DMS53 treated with DMSO at 0.1 percent for 48 hours (cell line): ENCODE results near the gene CCDC158.
A peak's percentile ranks its signal among the peaks of the same experiment; 100 is the strongest.
"Not testable (repeated sequence)": the region's sequence is repeated elsewhere in the genome, so short reads cannot be mapped to it uniquely, and the experiment has no call there.

Experiments
- DNase-seq: peaks from one replicate; lab custom pipeline; 2025; ENCODE audit not compliant: unreplicated experiment; lab: John Stamatoyannopoulos, UW

Gene CCDC158

DNA sequence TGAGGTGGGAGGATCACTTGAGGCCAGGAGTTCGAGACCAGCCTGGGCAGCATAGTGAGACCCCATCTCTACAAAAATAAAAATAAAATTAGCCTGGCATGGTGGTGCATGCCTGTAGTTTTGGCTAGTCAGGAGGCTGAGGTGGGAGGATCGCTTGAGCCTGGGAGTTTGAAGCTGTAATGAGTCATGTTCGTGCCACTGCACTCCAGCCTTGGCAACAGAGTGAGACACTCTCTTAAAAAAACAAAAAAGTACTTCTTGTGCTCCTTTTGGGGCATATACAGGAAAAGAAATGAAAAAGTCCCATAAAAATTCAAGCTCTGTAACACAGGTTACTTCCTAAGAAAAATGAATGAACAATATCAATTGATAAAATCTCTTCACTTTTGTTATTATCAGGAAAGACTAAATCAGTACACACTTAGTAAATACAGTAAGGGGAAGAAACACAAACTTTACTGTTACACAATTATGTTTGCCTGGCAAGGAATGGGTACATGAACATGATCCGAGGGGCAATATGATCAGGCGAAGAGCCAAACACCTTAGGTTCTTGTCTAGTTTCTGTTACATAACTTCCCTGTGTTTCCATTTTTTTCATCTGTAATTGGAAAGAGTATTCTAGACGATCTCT lies 46.9 kb downstream of the CCDC158 start:
- no peak for DNase-seq

DNA sequence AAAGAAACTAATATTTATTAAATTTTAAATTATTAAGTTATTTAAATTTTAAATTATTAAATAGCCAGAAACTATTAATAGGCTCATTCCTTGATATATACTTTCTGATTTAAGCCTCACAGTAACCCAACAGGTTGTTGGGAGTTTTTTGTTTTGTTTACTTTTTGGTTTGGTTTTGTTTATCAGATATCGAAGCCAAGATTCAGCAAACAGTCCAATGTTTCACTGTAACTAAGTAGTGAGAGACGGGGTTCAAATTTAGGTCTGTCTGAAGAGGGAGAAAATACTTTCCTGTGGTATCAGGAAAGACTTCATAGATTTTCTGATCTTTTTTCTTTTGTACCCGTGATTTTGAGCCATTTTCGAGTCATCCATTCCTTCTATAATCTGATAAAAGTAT lies 54.2 kb downstream of the CCDC158 start:
- DNase-seq: no peak

DNA sequence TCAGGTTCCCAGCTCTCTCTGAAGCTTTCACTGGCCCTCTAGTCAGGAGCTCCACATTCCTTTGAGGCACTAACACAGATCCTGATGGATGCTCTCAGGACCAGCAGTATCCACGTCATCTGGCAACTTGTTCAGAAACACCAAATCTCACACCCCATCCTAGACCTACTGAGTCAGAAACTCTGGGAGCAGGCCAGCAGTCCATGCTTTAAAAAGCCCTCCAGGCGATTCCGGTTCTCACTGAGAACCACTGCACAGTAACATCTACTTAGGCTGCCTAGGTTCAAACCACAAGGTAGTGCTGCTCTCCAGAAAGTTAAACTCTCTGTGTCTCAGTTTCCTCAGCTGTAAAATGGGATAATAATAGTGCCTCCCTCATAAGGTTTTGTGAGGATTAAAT lies 55.3 kb downstream of the CCDC158 start:
- no peak for DNase-seq

DNA sequence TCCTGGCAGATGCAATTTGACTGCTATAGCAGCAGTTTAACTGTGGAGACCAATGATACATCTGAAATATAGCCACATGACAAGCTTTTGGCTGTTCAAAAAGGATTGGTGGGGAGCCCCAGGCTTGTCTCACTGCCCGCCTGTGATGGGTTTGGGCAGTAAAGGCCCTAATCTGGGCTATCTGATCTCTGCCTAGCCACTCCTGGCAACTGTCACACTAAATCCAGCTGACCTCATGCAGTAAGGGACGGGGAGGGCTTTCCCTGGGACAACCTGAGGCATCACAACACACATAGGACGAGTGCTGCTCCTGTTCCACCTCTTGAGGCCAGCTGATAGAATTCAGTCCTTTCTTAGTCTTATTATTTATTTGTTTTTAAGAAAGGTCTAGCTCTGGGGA lies 56.2 kb downstream of the CCDC158 start:
- no peak for DNase-seq

DNA sequence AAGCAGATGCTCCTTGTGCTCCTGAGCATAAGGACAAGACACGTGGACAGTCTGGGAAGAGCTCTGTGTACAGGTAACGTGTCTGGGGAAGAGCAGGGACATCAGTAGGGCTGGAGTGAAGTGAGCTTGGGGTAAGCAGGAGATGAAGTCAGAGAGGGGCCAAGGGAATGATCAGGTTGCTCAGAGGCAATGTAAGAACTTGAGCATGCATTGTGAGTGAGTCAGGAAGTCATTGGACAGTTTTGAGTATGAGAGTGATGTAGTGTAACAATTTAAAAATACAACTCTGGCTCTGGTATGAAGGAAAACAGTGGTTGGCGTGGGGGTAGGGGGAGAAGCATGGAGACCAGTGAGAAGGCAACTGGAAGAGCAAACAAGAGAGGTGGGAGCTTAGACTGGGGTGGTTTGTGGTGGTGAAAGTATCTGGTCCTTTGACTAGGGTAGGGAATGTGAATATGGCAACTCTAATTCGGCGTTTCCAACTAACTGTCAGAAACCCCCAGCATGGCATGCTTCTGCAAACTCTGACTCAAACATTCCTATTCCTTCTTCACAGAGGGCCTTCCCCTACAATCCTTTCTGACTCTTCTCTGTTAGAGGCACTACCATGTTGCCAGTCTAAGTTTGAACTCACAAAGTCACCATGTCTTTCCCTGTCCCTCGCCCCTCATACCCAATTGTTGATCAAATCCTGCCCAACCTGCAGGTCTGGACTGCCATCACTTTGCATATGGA lies 57.2 kb downstream of the CCDC158 start:
- no peak for DNase-seq

DNA sequence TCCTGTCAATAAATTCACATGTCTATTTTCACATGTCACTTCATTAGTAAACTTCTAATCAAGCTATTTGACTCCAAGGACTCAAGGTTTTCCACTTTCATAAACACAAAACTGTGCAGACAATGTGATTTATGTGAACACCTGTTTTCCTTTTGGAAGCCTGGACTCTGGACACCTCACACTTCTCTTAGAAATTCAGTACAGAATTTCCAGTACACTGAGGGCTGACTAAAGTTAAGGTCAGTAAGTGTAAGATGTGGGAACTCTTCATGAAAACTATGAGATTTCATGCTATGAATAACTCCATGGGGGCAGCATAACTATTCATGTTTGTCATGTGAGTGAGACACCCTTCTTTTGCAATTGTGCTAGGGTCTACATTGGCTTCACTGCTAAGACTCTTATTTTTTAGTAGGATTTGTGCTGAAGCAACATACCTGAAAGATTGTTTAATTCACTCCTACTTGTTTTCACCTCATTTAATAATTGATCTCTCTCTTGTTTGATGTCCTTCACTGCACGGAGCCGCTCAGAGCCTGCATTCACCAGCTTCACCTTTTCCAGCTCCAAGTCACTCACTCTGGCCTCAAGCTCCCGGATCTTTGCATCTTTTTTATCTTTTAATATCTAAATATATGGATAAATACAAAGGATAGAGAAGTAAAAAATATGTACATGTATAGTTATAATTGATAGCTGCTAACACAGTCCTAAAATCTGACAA lies 59.1 kb downstream of the CCDC158 start:
- no peak for DNase-seq

DNA sequence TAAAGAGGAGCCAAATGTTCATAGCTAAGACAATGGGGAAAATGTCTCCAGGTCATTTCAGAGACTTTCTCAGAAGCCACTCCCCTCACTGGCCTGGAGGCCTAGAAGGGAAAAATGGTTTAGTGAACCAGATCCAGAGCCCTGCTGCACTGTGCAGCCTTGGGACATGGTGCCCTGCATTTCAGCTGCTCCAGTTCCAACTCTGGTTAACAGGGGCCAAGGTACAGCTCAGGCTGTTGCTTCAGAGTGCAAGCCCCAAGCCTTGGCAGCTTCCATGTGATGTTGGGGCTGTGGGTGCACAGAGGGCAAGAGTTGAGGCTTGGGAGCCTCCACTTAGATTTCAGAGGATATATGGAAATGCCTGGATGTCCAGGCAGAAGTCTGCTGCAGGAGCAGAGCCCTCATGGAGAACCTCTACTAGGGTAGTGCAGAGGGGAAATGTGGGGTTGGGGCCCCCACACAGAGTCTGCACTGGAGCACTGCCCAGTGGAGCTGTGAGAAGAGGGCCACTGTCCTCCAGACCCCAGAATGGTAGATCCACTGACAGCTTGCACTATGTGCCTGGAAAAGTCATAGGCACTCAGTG lies 61.0 kb downstream of the CCDC158 start:
- DNase-seq: not testable (repeated sequence)

DNA sequence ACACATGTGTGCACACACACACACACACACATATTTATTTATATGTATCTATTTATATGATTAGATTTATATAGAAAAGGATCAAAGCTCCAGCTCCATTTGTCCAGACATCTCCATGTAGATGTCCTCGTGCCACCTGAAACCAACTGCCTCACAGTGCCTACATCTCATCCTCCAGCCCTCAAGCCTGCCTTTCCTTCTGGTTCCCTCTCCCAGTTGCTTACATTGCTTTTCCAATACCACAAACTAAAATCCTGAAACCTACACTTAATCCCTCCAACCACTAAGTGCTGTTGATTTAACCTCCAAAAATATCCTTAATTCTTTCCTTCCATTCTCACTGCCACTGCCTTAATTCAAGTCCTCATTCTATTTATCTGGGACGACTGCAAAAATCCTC lies 63.0 kb downstream of the CCDC158 start:
- DNase-seq: no peak

DNA sequence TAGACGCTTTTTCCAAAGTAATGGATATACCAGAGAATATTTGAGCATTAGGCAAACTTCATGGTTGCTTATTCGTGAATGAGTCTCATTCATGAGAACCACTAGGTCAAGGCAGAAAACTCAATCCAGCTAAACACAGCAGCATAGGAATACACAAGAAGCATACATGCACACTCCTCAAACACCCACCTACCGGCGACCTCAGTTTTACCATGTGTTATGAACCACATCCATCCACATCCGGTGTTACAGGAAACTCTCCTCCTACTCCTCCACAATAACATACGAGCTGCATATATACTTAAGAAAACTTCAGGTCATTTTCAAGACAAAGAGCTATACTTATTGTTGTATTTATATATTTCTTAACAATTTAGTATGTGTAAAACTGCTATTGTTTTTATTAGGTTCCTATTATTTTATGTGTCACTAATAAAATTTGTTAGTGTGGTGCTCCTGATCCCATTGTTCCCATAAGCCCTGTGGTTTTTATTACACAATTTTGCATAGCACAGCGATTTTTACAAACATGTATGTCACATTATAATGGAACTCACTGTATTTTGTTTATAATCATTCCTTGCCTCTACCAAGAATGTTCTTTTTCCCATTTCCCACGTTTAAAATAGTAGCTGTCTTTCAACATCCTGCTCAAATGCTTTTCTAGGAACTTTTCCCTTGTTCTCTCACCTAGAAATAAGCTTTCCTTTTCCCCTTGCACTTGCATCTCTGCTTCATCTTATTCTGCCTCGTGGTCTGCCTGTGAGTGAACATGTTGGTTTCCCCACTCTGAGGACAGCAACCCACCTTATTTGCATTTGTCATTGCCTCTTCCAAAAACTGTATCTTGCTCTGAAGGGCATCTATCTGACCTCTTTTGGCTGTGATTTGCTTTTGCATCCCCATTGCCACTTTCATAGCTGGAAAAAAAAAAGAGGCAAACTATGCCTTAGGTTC lies 66.1 kb downstream of the CCDC158 start:
- DNase-seq: no peak

DNA sequence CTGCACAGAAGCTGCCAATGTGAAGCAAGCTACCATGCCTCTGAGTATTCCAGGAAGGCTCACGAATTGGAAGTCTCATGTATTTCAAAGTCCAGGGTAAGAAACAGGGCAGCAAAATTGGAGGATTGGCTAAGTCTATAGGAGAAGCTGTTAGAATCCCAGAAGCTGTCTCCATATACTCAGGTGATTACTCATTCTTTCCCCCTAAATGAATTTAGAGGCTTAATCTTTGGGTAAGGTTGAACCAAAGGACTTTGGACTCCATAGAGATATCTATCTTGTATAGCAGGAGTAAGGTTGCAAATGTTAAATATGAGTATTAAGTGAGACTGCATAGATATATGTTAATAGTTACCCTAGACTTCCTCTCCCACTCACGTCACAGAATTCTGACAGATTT lies 78.1 kb downstream of the CCDC158 start:
- no peak for DNase-seq

DNA sequence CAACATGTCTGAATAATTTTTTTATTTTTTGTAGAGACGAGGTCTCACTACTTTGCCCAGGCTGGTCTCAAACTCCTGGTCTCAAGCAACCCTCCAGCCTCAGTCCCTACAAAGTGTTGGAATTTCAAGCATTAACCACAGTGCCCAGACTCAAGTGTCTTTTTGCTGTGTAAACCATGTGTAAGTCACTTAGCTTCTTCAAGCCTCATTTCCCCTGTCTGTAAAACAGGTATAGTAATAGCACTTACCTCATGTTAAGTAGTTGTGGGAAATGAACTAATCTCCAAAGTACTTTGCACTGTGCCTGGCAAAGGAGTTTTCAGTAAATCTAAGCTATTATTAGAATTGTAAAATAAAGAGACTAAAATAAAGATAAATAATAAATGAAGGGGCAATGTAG lies 78.8 kb downstream of the CCDC158 start:
- no peak for DNase-seq

DNA sequence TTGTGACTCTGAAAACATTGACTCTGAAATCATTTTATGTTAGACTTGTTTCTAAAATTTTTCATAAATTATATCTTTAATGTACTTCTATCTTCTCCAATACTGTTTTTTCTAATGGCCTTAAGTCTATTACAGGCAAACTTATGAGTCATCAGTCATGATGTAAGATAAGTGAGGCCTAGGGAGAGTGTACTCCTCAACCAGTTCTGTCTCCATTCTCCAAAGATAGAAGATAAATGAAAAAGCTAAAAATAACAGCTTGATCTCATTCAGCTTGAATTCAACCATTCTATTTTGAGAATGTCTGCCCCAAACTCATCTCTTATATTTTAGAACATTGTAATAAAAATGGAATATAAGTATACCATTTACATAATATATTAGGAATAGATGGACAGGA lies 79.9 kb downstream of the CCDC158 start:
- DNase-seq: peak; percentile 6

DNA sequence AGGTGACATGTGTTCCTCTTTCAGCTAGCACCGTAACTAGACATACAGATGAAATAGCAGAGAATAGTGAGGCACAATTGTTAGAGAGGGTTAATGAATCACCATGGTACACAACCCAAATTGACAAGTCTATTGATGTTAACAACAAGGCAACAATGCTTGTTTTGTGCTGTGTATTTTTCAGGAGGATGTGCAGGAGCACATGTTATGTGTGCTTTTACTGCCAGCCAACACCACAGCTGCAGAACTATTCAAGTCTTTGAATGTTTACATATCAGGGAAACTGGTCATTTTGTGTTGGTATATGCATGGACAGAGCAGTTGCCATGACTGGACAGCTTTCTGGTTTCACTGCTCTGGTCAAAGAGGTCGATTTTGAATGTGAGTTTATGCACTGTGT lies 81.6 kb downstream of the CCDC158 start:
- no peak for DNase-seq

DNA sequence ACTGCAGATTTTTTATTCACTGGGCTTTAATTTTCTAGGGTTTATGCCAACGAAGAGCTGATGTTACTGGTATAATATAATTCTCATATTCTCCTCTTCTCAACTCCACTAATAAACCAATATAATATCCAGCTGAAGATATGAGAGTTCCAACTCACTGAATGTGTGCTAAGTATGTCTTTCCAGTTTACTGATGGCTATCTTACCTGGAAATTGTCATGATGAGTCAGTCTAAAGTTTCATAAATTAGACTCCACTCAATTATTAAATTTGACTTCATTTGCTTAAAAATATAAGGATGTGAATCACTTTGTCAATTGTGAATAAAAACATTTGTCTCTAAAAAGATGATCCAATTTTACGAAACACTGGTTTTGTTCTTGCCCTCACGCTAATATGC lies 86.1 kb downstream of the CCDC158 start:
- no peak for DNase-seq

DNA sequence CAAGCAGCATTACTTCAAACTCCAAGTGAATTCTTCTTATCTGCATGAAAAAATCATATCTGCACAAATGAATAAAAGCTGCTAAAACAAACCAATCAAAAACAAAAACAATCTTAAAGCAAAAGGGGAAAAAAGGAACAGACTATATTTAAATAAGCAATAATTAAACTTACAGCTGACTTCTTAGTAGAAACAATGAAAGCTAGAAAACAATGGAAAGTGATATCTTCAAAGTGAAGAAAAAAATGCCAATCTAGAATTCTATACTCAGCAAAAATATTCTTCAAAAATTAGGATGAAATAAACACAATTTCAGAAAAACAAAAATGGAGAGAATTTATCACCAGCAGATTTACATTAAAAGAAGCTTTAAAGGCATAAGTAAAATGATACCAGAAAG lies 94.4 kb downstream of the CCDC158 start:
- no peak for DNase-seq

DNA sequence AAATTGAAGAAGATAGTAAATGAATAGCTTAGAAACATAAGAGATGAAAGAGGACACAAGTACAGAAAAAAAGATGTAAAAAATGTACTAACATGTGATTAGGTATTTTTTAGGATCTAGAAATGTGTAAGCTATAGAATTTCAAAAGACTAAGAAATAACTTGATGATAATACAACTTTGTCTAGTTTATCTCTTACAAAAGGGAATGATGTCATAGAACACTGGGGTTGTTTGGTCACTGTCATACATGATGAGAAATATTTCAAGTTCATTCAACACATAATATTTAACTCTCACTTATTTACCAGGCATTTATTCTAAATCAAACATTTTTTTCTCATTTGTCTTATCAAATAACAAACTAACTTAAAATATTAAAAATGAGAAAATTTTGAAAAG lies 95.9 kb downstream of the CCDC158 start:
- DNase-seq: no peak

DNA sequence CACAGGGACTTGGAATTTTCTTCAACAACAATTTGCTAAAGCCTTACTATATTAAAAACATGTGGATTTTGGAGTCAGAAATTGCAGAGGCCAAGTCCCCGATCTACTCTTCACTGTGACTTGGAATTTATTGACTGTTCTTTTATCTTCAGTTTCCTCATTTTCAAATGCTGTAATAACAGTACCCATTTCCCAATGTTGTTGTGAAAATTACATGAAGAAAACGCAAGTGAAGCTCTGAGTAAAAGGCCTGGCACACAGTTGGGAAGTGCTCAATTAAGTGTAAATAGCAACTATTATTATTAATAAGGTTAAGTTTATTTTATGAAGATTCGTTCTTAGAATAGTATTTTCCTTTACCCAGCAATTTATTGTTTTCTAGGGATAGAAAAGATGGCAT lies 98.7 kb downstream of the CCDC158 start:
- DNase-seq: no peak

DNA sequence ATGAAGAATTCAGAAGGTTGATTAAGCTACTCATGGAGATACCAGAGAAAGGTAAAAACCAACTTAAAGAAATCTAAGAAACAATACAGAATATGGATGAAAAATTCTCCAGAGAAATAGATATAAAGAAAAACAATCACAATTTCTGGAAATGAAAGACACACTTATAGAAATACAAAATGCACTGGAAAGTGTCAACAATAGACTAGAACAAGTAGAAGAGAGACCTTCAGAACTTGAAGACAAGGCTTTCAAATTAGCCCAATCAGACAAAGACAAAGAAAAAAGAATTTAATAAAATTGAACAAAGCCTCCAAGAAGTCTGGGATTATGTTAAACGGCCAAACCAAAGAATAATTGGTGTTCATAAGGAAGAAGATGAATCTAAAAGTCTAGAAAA lies 104.8 kb downstream of the CCDC158 start:
- no peak for DNase-seq

DNA sequence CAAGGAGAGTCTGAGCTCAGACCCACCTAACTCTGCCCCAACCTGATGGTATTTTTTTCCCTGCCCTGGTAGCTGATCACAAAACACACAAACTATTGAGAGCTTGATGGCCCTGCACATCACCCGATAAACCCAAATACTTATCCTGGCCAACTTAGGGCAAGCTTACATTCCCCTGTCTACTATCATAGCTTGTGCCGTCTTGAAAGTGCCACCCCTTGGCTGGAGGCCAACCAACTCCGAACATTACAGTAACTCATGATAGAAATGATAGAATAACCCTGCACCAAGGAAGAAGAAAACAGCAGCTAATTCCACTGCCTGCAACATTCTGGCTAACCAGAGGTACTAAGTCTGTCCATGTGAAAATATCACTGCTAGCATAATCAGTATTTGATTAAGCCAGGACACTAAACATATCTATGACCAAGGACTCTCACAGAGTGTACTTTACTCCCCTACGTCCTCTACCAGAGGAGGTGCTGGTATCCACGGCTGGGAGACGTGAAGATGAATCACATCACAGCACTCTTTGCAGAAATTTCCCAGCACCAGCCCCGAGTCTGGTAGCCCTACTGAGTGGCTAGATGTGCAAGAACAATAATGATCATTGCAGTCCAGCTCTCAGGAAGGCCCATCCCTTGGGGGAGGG lies 105.5 kb downstream of the CCDC158 start:
- DNase-seq: no peak

DNA sequence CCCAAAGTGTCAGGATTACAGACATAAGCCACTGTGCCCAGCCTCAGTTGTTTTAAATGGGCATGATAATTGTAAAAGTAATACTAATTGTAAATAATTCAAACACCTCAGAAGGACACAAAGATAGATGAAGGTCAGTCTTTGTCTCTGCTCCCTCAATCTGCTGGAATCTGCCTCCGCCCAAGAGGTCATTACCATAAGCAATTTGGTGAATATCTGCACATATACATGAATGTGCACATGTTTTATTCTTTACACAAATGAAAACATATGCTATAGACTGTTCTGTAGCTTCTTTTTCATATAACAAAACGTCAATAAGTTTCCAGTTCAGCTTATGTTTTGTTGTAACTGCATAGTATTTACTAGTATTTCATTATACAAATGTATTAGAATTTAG lies 107.4 kb downstream of the CCDC158 start:
- DNase-seq: no peak
